A549 (cell line): ENCODE results near the gene CAMTA1. TPM values are rescaled to one million over a fixed set of nuclear protein-coding genes. Genes with fewer than 3 reads are reported as not detected.
A peak's percentile ranks its signal among the peaks of the same experiment; 100 is the strongest.

ENCODE experiments used
- ATAC-seq, 2 experiments: fragments of 200-7000 bp in 1 of 2; fragments of >200 bp in 1 of 2; cut with Nextera tagmentation in 1 of 2; cut with Tn5 transposase in 1 of 2; 3 replicates each; pipeline versions ENCODE4 v1.8.0 to v1.9.1; 2018 to 2020; ENCODE audit warnings: mild to moderate bottlenecking in 1 of 2, moderate library complexity in 1 of 2
- CTCF ChIA-PET: fragments of 300-600 bp; sonication (Branson Sonifier 250); formaldehyde crosslinking; extraction: SDS; loops from one replicate; lab custom pipeline; 2021; ENCODE audit warnings: antibody characterized with exemption, inconsistent platforms; lab: Yijun Ruan, JAX
- POLR2A ChIA-PET: fragments of 350-600 bp; formaldehyde crosslinking; extraction: SDS; loops from one replicate; lab custom pipeline; 2021; ENCODE audit warnings: antibody characterized with exemption, inconsistent platforms; lab: Yijun Ruan, JAX
- DNase-seq, 2 experiments: peaks; one replicate each; pipeline versions ENCODE4 v3.0.0 to v3.0.0-alpha.2; 2011 to 2016; ENCODE audit warnings: low read depth in 1 of 2, low spot score in 1 of 2
- FAIRE-seq: peaks from 2 replicates; lab custom pipeline; 2011; peaks lifted over from hg19 to GRCh38; lab: Jason Lieb, UNC
- H3K27ac ChIP-seq, 2 experiments: fragments of >200 bp; sonication (Bioruptor Twin); formaldehyde crosslinking; 3 replicates each; pipeline ENCODE4 v1.5.1; 2016 to 2017
- H3K4me1 ChIP-seq: fragments of >200 bp; sonication (Bioruptor Twin); formaldehyde crosslinking; 3 replicates; pipeline ENCODE4 v1.6.1; 2016
- H3K4me2 ChIP-seq: fragments of >200 bp; sonication (Bioruptor Twin); formaldehyde crosslinking; 3 replicates; pipeline ENCODE4 v1.6.1; 2016
- H3K4me3 ChIP-seq: fragments of >200 bp; sonication (Bioruptor Twin); formaldehyde crosslinking; 3 replicates; pipeline ENCODE4 v1.5.1; 2016
- H3K9me3 ChIP-seq: fragments of >200 bp; sonication (Bioruptor Twin); formaldehyde crosslinking; 3 replicates; pipeline ENCODE4 v1.6.1; 2016
- ATOH8 ChIP-seq: fragments of 250-450 bp; sonication (Bioruptor Pico); IDR thresholded peaks from 2 replicates; pipeline ENCODE4 v1.5.0; 2020; ENCODE audit warnings: low read depth, mild to moderate bottlenecking, moderate library complexity
- BCL3 ChIP-seq: fragments of >200 bp; sonication (Bioruptor Twin); formaldehyde crosslinking; IDR thresholded peaks from 3 replicates; pipeline ENCODE4 v1.6.1; 2016
- BHLHE40 ChIP-seq: IDR thresholded peaks from 2 replicates; pipeline ENCODE4 v1.6.1; 2012; ENCODE audit warnings: low read depth, low read length, inconsistent platforms
- CBX2 ChIP-seq: fragments of 200-600 bp; sonication (generic); IDR thresholded peaks from 2 replicates; pipeline ENCODE4 v1.6.1; 2016; ENCODE audit warnings: low read depth, mild to moderate bottlenecking, borderline replicate concordance
- CHD4 ChIP-seq: fragments of 200-600 bp; sonication (generic); IDR thresholded peaks from 2 replicates; pipeline ENCODE4 v1.6.1; 2016; ENCODE audit warnings: antibody characterized with exemption, mild to moderate bottlenecking, borderline replicate concordance
- CTCF ChIP-seq: fragments of >200 bp; sonication (Bioruptor Twin); formaldehyde crosslinking; IDR thresholded peaks from 3 replicates; pipeline ENCODE4 v1.5.1; 2016
- E2F6 ChIP-seq: IDR thresholded peaks from 2 replicates; pipeline ENCODE4 v1.6.1; 2012; ENCODE audit warnings: low read depth, borderline replicate concordance
- EHF ChIP-seq: fragments of 250-450 bp; sonication (Bioruptor Pico); IDR thresholded peaks from 2 replicates; pipeline ENCODE4 v1.5.0; 2020; ENCODE audit warnings: mild to moderate bottlenecking
- ELK1 ChIP-seq: fragments of 150-350 bp; IDR thresholded peaks from 2 replicates; pipeline ENCODE4 v1.6.1; 2014; ENCODE audit warnings: low read depth, mild to moderate bottlenecking, low read length
- EP300 ChIP-seq, 2 experiments: fragments of >200 bp; sonication (Bioruptor Twin); formaldehyde crosslinking; IDR thresholded peaks; 2 replicates in 1 of 2; 3 replicates in 1 of 2; pipeline ENCODE4 v1.6.1; 2016 to 2017
- FOXS1 ChIP-seq: fragments of 250-450 bp; sonication (Bioruptor Pico); IDR thresholded peaks from 2 replicates; pipeline ENCODE4 v1.5.0; 2020; ENCODE audit warnings: mild to moderate bottlenecking, moderate library complexity
- HEYL ChIP-seq: fragments of 250-450 bp; sonication (Bioruptor Pico); IDR thresholded peaks from 2 replicates; pipeline ENCODE4 v1.8.0; 2021; ENCODE audit warnings: mild to moderate bottlenecking, moderate library complexity
- HOXB13 ChIP-seq: fragments of 250-450 bp; sonication (Bioruptor Pico); IDR thresholded peaks from 2 replicates; pipeline ENCODE4 v1.5.0; 2020; ENCODE audit warnings: low read depth, mild to moderate bottlenecking, moderate library complexity
- KDM1A ChIP-seq: fragments of 200-600 bp; sonication (generic); IDR thresholded peaks from 2 replicates; pipeline ENCODE4 v1.6.1; 2016; ENCODE audit warnings: low read depth, mild to moderate bottlenecking
- NPAS2 ChIP-seq: fragments of 250-450 bp; sonication (Bioruptor Pico); IDR thresholded peaks from 2 replicates; pipeline ENCODE4 v1.8.0; 2022; ENCODE audit warnings: mild to moderate bottlenecking, moderate library complexity, borderline replicate concordance
- POLR2A ChIP-seq: IDR thresholded peaks from 2 replicates; pipeline ENCODE4 v1.6.1; 2012; ENCODE audit warnings: mild to moderate bottlenecking, low read length
- RAD21 ChIP-seq, 2 experiments: fragments of >200 bp in 1 of 2; sonication (Bioruptor Twin) in 1 of 2; formaldehyde crosslinking in 1 of 2; IDR thresholded peaks in 1 of 2; conservative IDR thresholded peaks in 1 of 2; 2 replicates in 1 of 2; 3 replicates in 1 of 2; pipeline ENCODE4 v1.6.1; 2012 to 2018; ENCODE audit warnings: inconsistent platforms in 1 of 2
- RNF2 ChIP-seq: fragments of 200-600 bp; sonication (generic); IDR thresholded peaks from 2 replicates; pipeline ENCODE4 v1.6.1; 2016; ENCODE audit warnings: low read depth, mild to moderate bottlenecking, antibody characterized with exemption, moderate library complexity, borderline replicate concordance
- SMC3 ChIP-seq: fragments of >200 bp; sonication (Bioruptor Twin); formaldehyde crosslinking; IDR thresholded peaks from 3 replicates; pipeline ENCODE4 v1.6.1; 2018; ENCODE audit warnings: inconsistent platforms
- TFCP2L1 ChIP-seq: fragments of 250-450 bp; sonication (Bioruptor Pico); IDR thresholded peaks from 2 replicates; pipeline ENCODE4 v1.5.0; 2021; ENCODE audit warnings: mild to moderate bottlenecking
- USF2 ChIP-seq: fragments of 450-650 bp; IDR thresholded peaks from 2 replicates; pipeline ENCODE4 v1.6.1; 2014; ENCODE audit warnings: antibody characterized with exemption
- ZC3H11A ChIP-seq: fragments of 450-650 bp; IDR thresholded peaks from 2 replicates; pipeline ENCODE4 v1.6.1; 2014; ENCODE audit warnings: antibody characterized with exemption, mild to moderate bottlenecking
- ZNF302 ChIP-seq: fragments of 250-450 bp; sonication (Bioruptor Pico); IDR thresholded peaks from 2 replicates; pipeline ENCODE4 v1.9.0; 2021; ENCODE audit warnings: inconsistent platforms, mild to moderate bottlenecking, moderate library complexity
- WGBS: methylation state at CpG from one replicate; pipeline ENCODE4 v1.1.6; 2017; ENCODE audit errors: missing lambda C conversion rate; 5-methylcytosine and 5-hydroxymethylcytosine counted together
- polyA plus RNA-seq, 4 experiments: library from polyadenylated mRNA; depleted of rRNA in 3 of 4; stranded (reverse); fragments of >200 nt; fragmentation: RNase III in 1 of 4; extraction: RNeasy Plus Mini Kit Qiagen cat#74134 plus additional on column Dnase treatment in 1 of 4; gene quantifications; 2 replicates in 3 of 4; 3 replicates in 1 of 4; pipeline ENCODE4 v1.2.3, GENCODE V29; 2011 to 2017

Gene CAMTA1
- polyA plus RNA-seq, 2 of the 4 experiments (the other 2 are of a cell fraction): 58.8 to 75.0 TPM

GRCh38 chr1:7752512-7753417, 967.5 kb downstream of the CAMTA1 start:
- DNase-seq: peak; percentile 25 to 53

GRCh38 chr1:7753641-7754040, 968.4 kb downstream of the CAMTA1 start:
- no peak overlapping the region for H3K27ac ChIP-seq
- no peak for DNase-seq
- CTCF ChIA-PET: interaction anchor here (0.8 to 11.5 kb wide), 27 partner anchors 8 to 1034 kb away, joined by 3 to 410 read pairs (median 5); no protein-coding TSS in a partner anchor
- TF ChIP-seq RNF2 (no peak), ELK1 (no peak), RAD21 (conservative IDR thresholded peaks at IDR 0.05 in 1 of 2, IDR thresholded peaks at IDR 0.05 in 1 of 2) (no peak), USF2 (no peak), POLR2A (no peak), E2F6 (no peak), ATOH8 (no peak), BCL3 (no peak), ZNF302 (no peak), KDM1A (no peak), CBX2 (no peak), HEYL (CRISPR knock-in tag) (no peak), TFCP2L1 (CRISPR knock-in tag) (no peak), BHLHE40 (no peak), NPAS2 (CRISPR knock-in tag) (no peak), ZC3H11A (no peak), CHD4 (no peak), FOXS1 (CRISPR knock-in tag) (no peak), HOXB13 (CRISPR knock-in tag) (no peak)
- TF ChIP-seq, all 56 proteins: peak for 0
- Histone ChIP-seq H3K4me1 (no peaks in the 10 kb centered on the region), H3K4me2 (no peak overlapping the region), H3K4me3 (no peak overlapping the region), H3K9me3 (no peaks in the 10 kb centered on the region)
- WGBS: 38% methylated on average over 3 of the region's 3 CpGs
- no peak for ATAC-seq
- FAIRE-seq: no peak
- POLR2A ChIA-PET: interaction anchor here (1.8 kb wide), 1 partner anchor 86 kb away, joined by 6 read pairs; no protein-coding TSS in a partner anchor

More at GRCh38 chr1:7752512-7753417, 967.5 kb downstream of the CAMTA1 start:
- Histone ChIP-seq H3K4me2 (peak overlapping the region; percentile 73), H3K4me3 (peak overlapping the region; percentile 35), H3K4me1 (no peaks in the 10 kb centered on the region), H3K27ac (peak overlapping the region in 1 of 2 experiments; percentile 11; a peak in 1 of 6 replicates), H3K9me3 (no peaks in the 10 kb centered on the region)
- ChIA-PET POLR2A (interaction anchor here (0.6 to 1.8 kb wide), 3 partner anchors 72 to 85 kb away, joined by 3 to 6 read pairs (median 3); no protein-coding TSS in a partner anchor), CTCF (interaction anchor here (0.6 to 11.5 kb wide), 39 partner anchors 9 to 1033 kb away, joined by 3 to 410 read pairs (median 5); partner anchors contain the start of gene PER3)
- peak; percentile 76 to 78; a peak in 5 of 6 replicates for ATAC-seq
- WGBS: 16% methylated on average over 18 of the region's 18 CpGs
- no peak for FAIRE-seq
- TF ChIP-seq RAD21 (conservative IDR thresholded peaks at IDR 0.05 in 1 of 2, IDR thresholded peaks at IDR 0.05 in 1 of 2) (peak; percentile 76 to 82), EP300 (IDR thresholded peaks at IDR 0.05) (no peak), CTCF (peak; percentile 83), SMC3 (peak; percentile 89), EHF (CRISPR knock-in tag) (no peak), POLR2A (no peak)
